HG02798 (cell line): ENCODE results near the gene RELB.
"Not testable (repeated sequence)": the region's sequence is repeated elsewhere in the genome, so short reads cannot be mapped to it uniquely, and the experiment has no call there.

ENCODE experiments used
- ATAC-seq: cut with Tn5 transposase; IDR thresholded peaks from one replicate; pipeline ENCODE4 v1.9.1; 2021; ENCODE audit warnings: mild to moderate bottlenecking; ENCODE audit not compliant: unreplicated experiment, poor library complexity

The RELB gene

GRCh38 chr19:44985445-44985844 is 15.8 kb upstream of the RELB start:
- no peak for ATAC-seq

GRCh38 chr19:44986389-44986788 is 14.9 kb upstream of the RELB start:
- ATAC-seq, result no peak

GRCh38 chr19:44987148-44987675 is 14.1 kb upstream of the RELB start:
- ATAC-seq, result no peak

- ATAC-seq, result no peak
These were observed 13.0 kb upstream of the RELB start for GRCh38 chr19:44988273-44988672.

- no peak for ATAC-seq
These were observed 12.2 kb upstream of the RELB start for GRCh38 chr19:44988896-44989556.

GRCh38 chr19:44990459-44990858 is 10.8 kb upstream of the RELB start:
- no peak for ATAC-seq

GRCh38 chr19:44990966-44991365 is 10.3 kb upstream of the RELB start:
- ATAC-seq, result no peak

GRCh38 chr19:44992336-44993163 is 8.7 kb upstream of the RELB start:
- ATAC-seq, result no peak

GRCh38 chr19:44993526-44993925 is 7.7 kb upstream of the RELB start:
- no peak for ATAC-seq

GRCh38 chr19:44993926-44994537 is 7.2 kb upstream of the RELB start:
- no peak for ATAC-seq

- no peak for ATAC-seq
These were observed 3.2 kb upstream of the RELB start for GRCh38 chr19:44998025-44998424.

- not testable (repeated sequence) for ATAC-seq
These were observed 1.9 kb upstream of the RELB start for GRCh38 chr19:44999131-44999925.

- not testable (repeated sequence) for ATAC-seq
These were observed 599 bp upstream of the RELB start for GRCh38 chr19:45000665-45001064.

- no peak for ATAC-seq
These were observed 2.2 kb downstream of the RELB start for GRCh38 chr19:45003485-45003884.

- no peak for ATAC-seq
These were observed 4.5 kb downstream of the RELB start for GRCh38 chr19:45005787-45006186.

GRCh38 chr19:45008552-45008951 is 7.3 kb downstream of the RELB start:
- no peak for ATAC-seq

GRCh38 chr19:45009625-45010255 is 8.5 kb downstream of the RELB start:
- ATAC-seq, result no peak

- no peak for ATAC-seq
These were observed 9.0 kb downstream of the RELB start for GRCh38 chr19:45010306-45010705.

GRCh38 chr19:45011959-45012358 is 10.7 kb downstream of the RELB start:
- no peak for ATAC-seq
